Femur (tissue), 1 donor: ENCODE results near the gene MAMDC4.
A peak's percentile ranks its signal among the peaks of the same experiment; 100 is the strongest.
"Not testable (repeated sequence)": the region's sequence is repeated elsewhere in the genome, so short reads cannot be mapped to it uniquely, and the experiment has no call there.

ENCODE experiments used
- DNase-seq: peaks from one replicate; pipeline ENCODE4 v3.0.0-alpha.2; 2017

Gene MAMDC4

DNA sequence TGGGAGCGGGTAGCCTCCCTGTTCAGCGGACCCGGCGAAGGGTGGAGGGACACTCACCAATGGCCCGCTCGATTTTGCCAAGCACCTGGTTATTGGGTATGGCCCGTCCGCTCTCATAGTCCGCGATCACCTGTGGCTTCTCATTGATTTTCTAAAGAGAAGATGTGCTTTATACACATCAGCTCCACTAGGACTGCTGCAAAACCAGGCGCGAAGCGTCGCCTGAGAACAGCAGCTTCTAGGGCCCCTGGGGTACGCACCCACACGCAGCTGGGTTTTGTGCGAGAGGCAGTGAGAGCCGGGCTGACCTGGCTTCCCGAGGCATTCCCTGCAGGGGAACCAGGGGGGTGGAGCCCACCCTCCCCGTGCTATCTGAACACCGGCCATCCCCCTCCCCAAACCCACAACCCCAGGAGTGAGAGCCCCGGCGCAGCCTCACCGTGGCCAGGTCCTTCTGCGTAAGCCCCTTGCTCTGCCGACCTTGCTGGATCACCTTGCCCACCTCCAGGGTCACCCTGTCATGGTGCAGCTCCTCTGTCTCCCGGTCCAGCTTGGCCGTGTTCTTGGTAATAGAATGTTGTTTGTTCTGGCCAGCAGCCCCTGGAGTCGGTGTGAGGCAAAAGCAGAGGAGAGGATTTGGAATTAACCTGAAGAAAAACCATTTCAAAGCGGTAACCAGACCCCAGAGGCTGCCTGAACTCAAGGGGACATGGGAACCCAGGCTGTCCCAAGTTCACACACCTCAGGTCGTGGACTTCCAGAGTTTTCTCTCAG lies 10.9 kb downstream of the MAMDC4 start:
- peak; percentile 19 for DNase-seq

DNA sequence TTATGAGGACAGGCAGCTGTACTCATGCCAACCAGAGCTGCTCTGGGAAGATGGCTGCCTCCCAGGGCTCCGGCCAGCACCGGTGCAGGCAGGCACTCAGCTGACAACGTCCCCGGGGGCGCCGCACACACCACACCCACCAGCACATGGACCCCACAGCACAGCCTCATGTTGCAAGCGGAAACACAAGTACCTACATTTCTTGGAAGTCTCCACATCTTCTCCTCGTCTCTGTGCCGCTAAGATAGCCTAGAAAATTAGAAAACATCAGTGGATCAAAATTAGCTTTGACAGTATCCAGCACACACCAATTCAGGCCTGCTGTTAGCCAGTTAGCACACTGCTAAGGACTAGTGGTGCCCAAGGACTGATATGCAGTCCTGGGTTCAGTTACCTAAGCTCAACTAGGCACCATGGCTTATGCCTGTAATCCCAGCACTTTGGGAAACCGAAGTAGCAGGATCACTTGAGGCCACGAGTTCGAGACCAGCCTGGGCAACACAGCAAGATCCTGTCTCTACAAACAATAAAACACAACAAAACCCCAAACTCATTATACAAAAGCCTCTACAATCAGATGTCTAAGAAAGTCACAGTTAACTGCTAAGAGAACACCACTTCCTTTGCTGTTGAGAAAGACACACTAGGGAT lies 11.6 kb downstream of the MAMDC4 start:
- no peak for DNase-seq

DNA sequence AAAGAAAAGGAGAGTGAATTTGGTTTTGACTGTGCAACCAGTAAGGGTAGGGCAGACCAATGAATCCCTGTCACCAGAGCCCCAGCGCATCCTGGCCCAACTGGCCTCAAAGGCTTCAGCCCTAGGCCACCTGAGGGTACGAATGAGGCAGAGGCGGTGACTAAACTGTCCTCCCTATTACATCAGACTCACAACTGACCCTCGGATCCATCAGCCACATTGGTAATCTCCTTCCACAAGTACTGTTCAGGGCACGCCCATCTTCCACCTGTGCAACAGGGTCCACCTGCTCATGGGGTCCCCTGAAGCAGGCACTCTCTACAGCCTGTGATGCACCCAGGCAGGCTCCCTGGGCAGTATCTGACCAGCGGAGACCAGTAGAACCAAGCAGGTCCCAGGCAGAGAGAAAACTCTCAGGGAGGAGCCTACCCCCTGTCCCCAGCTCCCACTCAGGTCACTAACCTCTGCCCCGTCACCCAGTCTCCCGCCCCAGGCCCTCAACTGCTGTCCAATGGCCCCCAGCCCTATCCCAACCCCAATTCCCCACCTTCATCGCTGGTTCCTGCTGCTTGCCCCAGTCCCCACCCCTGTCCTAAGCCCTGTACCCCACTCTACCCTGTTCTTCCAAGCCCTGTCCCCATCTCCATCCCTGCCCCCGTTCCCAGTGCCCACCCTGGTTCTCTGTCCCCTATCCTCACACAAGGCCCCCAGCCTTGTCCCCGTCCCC lies 13.1 kb downstream of the MAMDC4 start:
- DNase-seq, result no peak

DNA sequence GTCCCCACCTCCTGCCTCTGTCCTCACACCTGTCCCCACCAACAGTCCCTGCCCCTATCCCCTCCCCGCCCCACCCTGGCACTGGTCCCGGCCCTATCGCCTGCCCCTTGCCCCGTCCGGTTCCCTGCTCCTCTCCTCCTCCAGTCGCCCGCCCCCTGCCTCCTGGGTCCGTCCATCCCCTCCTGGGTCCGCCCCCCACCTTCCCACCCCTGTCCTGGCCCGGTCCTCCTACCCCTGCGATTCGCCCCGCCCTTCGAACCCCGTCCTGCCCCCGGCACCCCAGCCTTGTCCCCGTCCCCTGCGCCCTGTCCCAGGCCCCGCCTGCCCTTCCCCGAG lies 13.6 kb downstream of the MAMDC4 start:
- DNase-seq, result peak; percentile 53

DNA sequence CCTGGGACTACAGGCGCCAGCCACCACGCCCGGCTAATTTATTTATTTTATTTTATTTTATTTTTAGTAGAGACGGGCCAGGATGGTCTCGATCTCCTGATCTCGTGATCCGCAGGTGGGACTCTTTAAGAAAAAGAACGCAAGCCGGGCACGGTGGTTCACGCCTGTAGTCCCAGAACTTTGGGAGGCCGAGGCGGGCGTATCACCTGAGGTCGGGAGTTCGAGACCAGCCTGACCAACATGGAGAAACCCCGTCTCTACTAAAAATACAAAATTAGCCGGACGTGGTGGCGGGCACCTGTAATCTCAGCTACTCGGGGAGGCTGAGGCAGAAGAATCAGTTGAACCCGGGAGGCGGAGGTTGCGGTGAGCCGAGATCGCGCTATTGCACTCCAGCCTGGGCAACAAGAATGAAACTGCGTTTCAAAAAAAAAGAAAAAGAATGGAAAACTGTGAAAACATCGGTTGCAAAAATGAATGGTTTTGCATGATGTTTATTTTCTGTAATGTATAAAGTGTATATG lies 14.8 kb downstream of the MAMDC4 start:
- not testable (repeated sequence) for DNase-seq

DNA sequence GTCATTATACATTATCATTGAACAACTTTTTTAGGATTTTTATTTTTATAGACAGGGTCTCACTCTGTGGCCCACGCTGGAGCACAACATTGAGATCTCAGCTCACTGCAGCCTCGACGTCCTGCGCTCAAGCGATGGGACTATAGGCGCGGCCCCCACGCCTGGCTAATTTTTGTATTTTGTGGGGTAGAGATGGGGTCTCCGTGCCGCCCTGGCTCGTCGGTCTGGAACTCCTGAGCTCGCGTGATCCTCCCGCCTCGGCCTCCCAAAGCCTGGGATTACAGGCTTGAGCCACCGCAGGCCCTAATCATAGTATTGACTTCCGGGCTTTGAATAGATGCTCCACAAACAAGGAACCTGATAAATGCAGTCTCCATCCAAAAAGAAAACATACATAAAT lies 15.3 kb downstream of the MAMDC4 start:
- DNase-seq, result no peak

DNA sequence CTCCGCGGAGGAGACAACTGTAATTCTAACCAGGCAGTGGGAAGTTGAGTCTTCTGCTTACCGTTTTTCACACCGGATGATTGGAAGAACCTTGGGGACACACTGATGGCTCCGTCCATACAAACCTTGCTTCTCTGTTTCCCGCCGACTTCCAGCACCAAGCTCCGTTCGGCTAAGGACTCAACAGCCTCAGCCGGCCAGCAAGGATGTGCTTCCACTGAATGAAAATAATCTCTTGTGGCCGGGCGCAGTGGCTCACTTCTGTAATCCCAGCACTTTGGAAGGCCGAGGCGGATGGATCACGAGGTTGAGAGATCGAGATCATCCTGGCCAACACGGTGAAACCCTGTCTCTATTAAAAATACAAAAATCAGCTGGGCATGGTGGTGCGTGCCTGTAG lies 15.8 kb downstream of the MAMDC4 start:
- no peak for DNase-seq

DNA sequence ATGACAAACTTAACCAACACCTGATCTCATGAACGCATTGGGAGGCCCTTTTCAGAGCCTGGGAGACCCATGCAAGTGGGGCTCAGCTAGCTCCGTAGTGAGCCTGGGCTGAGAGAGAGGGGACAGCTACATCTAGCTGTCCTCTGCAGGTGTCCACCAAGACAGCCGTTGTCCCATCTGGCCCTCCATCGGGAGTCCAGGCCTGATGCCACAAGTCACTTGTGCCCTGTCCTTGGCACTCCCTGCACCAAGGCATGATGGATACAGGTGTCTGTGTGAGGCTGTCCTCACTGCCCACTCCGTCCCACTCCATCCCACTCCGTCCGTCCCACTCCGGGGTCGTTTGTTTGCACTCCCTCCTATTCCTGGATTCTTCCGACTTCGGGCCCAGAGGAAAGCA lies 16.5 kb downstream of the MAMDC4 start:
- DNase-seq, result no peak

DNA sequence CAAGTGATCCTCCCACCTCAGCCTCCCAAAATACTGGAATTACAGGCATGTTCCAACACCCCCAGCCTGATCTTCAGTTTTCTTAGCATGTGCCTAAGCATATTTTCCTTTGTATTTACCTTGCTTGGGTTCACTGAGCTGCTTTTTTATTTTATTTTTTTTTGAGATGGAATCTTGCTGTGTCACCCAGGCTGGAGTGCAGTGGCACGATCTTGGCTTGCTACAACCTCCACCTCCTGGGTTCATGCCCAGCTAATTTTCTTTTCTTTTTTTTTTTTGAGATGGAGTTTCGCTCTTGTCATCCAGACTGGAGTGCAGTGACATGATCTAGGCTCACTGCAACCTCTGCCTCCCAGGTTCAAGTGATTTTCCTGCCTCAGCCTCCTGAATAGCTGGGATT lies 17.5 kb downstream of the MAMDC4 start:
- DNase-seq, result not testable (repeated sequence)

DNA sequence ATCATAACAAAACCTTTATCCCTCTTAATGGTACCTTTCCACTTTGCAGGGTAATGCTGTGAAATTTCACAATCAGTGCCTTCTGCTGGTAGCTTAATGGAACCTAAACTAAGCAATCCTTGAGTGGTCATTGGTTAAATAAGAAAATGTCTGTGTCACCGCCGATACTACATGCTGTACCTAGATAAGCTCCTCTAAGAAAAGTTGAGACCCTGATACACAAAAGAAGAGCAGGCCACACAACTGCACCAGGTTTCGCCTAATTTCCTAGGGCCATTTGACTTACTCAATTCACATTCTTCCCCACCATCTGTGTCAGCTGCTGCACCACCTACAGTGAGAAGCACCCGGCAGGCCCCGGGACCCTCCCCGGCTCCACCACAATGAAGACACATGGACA lies 23.0 kb downstream of the MAMDC4 start:
- no peak for DNase-seq

DNA sequence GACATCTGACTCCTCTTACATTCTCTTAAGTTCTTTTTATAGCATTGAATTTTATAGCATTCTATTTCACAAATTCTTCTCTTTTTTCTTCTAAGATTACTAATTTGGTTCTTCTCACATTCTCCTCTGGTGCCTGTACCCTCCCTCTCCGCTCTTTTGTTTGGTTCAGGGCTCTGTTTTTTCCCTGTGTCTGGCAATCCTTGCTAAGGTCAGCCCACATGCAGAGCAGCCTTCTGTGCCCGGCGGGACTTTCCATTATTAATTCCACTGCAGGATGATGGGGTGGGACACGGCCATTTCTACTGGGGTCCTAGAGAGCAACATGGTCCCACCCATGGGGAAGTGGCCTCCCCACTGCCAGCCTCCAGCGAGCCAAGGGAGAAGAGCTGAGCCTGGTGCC lies 24.3 kb downstream of the MAMDC4 start:
- DNase-seq, result no peak

DNA sequence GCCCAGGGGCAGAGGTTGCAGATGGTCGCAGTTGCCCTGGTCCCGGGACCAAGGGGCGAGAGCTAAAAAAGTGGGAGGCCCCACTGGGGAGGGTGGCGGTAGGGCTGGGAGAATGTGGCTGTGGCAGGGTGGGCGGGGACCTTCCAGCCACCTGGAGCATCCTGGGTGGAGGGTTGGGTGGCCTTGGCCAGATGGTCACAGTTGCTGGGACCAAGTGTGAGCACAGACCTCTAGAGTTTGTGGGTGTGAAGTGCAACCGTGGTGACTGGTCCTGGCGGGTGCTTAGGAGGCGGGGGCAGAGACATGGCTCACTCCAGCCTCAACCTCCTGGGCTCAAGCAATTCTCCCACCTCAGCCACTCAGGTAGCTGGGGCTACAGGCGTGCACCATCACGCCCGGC lies 28.5 kb downstream of the MAMDC4 start:
- DNase-seq, result no peak

DNA sequence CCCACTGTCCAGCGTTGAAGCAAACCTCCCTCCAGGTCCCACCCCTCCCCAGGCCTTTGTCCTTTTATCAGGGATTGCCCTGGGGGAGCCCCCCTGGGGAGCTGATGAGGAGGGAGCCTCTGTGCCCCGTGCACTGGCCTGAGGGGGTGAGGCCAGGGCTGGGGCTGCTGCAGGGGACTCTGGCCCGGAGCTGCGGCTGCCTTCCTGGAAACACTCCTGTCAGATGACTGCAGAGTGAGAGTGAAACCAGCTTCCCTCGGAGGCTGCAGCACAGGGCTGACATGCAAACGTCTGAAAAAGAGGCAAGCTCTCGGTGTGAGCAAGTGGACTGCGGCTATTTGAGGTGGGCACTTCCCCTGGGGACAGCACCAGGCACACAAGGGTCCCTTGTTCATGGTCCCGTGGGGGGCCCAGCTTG lies 29.6 kb downstream of the MAMDC4 start:
- no peak for DNase-seq

DNA sequence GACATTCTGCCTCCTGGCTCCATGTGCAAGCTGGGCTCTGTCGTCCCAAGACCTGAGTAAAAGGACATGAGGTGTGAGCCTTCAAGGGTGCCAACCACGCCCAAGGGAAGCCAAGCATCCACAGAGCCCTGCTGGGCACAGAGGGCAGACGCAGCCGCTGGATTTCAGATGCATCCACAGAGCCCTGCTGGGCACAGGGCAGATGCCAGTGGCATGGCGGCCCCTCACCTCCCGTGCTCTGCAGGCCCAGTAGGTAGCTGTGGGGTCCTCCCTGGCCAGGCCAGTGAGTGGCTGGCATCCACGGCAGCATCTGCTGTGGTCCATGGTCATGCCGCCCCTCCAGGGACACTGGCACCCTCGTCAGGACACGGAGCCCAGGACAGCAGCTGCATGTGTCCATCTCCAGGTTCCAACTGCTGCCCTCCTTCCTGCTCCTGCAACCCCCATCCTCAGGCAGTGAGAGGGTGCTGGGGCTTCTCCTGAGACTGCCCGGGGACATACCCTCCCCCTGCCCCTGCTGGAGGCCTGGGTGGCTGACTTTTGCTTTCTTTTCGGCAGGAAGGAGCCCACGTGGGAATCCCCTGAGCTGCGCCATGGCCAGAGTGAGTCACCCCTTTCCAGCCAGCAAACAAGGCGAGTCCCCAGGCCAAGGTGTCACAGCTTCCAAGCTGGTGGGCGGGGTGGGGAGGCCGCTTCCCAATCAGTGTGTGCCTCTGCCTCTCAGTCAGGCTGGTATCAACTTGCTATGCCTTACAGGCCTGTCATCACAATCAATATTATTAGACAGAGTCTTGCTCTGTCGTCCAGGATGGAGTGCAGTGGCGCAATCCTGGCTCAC lies 30.2 kb downstream of the MAMDC4 start:
- no peak for DNase-seq

DNA sequence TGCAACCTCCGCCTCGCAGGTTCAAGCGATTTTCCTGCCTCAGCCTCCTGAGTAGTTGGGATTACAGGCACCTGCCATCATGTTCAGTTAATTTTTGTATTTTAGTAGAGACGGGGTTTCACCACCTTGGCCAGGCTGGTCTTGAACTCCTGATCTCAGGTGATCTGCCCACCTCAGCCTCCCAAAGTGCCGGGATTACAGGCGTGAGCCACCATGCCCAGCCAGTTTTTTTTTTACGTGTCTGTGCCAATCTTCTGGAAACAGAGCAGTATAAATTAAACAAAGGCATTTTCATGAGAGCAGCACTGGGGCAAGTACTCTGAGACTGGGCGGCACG lies 30.8 kb downstream of the MAMDC4 start:
- DNase-seq, result not testable (repeated sequence)

DNA sequence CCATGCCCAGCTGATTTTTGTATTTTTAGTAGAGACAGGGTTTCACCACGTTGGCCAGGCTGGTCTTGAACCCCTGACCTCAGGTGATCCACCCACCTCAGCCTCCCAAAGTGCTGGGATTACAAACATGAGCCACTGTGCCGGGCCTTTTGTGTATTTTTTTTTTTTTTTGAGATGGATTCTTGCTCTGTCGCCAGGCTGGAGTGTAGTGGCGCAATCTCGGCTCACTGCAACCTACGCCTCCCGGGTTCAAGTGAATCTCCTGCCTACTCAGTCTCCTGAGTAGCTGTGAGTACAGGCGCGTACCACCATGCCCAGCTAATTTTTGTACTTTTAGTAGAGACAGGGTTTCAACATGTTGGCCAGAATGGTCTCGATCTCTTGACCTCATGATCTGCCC lies 31.5 kb downstream of the MAMDC4 start:
- not testable (repeated sequence) for DNase-seq

DNA sequence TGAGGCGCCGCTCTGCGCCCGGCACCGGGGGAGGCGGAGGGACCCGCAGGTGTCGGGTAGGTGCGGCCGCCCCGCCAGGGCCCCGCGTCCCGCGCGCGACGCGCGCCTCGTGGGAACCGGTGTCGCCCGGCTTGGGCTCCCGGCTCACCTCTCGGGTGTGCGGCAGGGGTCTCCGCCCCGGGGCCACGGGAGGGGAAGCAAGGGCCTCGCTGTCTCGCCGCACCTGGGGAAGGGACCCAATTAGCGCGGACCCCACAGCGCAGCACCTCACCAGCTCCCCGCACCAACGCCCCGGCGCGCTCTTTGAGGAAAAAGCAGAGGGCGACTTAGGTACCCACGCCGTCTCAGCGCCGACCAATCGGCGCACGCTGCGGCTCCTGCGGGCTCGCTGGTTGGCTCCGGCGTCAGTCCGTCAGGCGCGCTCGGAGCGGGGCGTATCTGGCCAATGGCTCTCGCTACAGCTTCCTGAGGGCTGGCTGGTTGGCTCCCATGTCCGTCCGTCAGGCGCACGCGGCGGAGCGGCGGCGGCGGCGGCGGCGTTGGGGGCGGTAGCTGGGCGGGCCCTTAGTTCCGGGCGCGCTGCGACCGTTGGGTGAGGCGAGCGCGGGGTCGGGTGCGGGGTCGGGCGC lies 33.9 kb downstream of the MAMDC4 start, which contains the start of gene TRAF2:
TRAF2 (plus strand) TSS at position 567 of the 629 bp plus-strand sequence. CDS start 12,225 bp downstream, outside the sequence.
- peak; percentile 98 for DNase-seq

DNA sequence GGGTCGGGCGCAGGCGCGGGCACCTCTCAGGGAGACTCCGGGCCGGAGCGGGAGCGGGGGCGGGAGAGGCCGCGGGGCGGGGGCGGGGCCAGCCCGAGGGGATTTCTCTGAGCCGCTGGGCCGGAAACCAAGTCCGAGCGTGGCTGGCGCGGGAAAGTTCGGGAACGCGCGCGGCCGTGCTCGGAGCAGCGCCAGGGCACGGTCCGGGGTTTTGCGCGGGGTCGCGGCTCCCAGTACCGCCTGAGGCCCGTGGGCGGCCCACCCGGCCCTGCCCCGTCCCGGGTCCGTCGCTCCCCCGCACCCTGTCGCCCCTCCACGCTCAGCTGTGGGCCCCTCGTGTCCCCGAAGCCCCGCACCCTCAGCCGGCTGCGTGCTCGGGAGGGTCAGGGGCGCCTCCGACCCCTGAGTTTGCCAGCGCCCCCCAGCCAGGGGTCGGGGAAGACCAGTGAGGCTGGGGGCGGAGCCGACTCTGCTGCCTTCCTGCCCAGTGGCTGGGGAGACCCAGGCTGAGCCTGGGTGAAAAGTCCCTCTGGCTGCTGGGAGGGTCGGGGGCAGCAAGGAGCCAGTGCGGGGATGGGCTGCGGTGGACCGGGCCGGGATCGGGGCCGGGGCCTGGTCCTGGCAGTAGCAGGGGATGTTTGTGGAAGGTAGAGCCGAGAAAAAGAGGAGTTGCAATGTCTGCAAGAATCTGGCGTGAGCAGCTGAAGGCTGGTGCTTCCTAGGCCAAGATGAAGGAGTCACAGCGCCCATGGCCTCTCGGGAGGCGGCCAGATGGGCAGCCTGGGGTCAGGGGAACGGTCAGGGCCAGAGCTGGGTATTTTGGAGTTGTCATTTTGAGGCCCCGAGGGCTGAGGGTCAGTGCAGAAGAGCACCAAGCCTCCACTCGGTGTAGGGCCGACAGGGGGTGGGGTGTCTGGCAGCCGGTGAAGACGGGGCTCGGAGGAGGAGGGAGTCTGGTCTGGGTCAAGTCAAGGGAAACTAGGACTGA lies 34.8 kb downstream of the MAMDC4 start:
- peak; percentile 37 for DNase-seq

DNA sequence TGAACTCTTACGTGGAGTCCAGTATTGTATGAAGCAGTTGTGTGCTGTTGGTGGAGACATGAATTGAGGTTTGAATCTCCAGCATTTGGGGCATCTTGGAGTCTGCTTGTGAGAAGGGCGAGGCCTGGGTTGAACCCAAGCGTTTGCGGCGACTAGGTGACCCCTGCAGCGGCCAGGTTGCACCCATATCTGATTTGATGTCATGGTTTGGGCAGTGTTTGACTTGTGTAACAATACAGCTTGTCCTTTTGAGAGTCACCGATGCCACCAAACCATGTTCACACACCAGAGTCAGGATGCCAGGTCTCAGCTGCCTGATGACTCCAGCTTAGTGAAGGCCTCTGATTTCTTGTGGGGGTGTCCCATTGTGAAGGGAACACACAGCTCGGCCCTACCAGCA lies 36.3 kb downstream of the MAMDC4 start:
- no peak for DNase-seq

DNA sequence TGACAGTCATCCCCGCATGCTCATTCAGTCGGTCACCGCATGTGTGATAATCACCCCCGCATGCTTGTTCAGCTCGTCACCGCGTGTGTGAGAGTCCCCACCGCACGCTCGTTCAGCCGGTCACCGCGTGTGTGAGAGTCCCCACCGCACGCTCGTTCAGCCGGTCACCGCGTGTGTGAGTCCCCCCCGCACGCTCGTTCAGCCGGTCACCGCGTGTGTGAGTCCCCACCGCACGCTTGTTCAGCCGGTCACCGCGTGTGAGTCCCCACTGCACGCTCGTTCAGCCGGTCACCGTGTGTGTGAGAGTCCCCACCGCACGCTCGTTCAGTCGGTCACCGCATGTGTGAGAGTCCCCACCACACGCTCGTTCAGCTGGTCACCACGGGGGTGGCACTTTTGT lies 37.7 kb downstream of the MAMDC4 start:
- DNase-seq, result no peak

DNA sequence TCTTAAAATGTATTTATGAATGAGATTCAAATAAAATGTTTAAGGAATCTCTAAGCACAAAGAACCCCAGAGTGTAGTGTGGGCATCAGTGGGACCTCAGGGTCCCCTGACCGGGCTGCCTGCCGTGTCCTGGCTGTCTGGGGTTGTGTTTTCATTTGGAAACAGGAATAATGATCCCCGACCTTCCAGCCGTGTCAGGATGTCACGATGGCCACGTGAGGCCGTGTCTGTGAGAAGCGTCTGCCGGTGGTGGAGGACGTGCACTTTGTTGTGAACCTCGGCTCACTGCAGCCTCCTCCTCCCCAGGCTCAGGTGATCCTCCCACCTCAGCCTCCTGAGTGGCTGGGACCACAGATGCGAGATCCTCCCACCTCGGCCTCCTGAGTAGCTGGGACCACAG lies 38.5 kb downstream of the MAMDC4 start:
- DNase-seq, result no peak
